GM23338 (cell line): ENCODE data around the gene TRPM2. TPM values are rescaled to one million over a fixed set of nuclear protein-coding genes. Genes with fewer than 3 reads are reported as not detected.

Experiments used
- ATAC-seq: fragments of 200-7000 bp; cut with Tn5 transposase; 3 replicates; pipeline ENCODE4 v1.9.1; 2020
- DNase-seq: peaks from one replicate; pipeline ENCODE4 v3.0.0-alpha.2; 2015; ENCODE audit warnings: low spot score
- H2AFZ ChIP-seq: fragments of 200-600 bp; sonication (generic); 2 replicates; pipeline ENCODE4 v1.8.0; 2016; ENCODE audit warnings: antibody characterized with exemption, mild to moderate bottlenecking, moderate library complexity
- H3F3A ChIP-seq: fragments of 200-600 bp; sonication (generic); replicated peaks from 2 replicates; pipeline ENCODE4 v1.8.0; 2017; ENCODE audit warnings: antibody characterized with exemption, mixed run types, low read depth
- H3K27ac ChIP-seq: fragments of 200-600 bp; sonication (generic); 2 replicates; pipeline ENCODE4 v1.6.1; 2016; ENCODE audit warnings: low read depth
- H3K27me3 ChIP-seq: fragments of 200-600 bp; sonication (generic); 2 replicates; pipeline ENCODE4 v1.8.0; 2016; ENCODE audit warnings: mild to moderate bottlenecking, mixed run types, moderate library complexity; ENCODE audit not compliant: insufficient read depth
- H3K36me3 ChIP-seq: fragments of 200-600 bp; sonication (generic); 2 replicates; pipeline ENCODE4 v1.8.0; 2016; ENCODE audit warnings: mild to moderate bottlenecking; ENCODE audit not compliant: insufficient read depth
- H3K4me1 ChIP-seq: fragments of 200-600 bp; sonication (generic); 2 replicates; pipeline ENCODE4 v1.8.0; 2016; ENCODE audit warnings: mild to moderate bottlenecking, moderate library complexity; ENCODE audit not compliant: insufficient read depth
- H3K4me2 ChIP-seq: fragments of 200-600 bp; sonication (generic); 2 replicates; pipeline ENCODE4 v1.7.1; 2017; ENCODE audit warnings: mixed run types
- H3K4me3 ChIP-seq: fragments of 200-600 bp; sonication (generic); 2 replicates; pipeline ENCODE4 v1.6.1; 2016; ENCODE audit warnings: mixed run types
- H3K79me2 ChIP-seq: fragments of 200-600 bp; sonication (generic); replicated peaks from 2 replicates; pipeline ENCODE4 v1.8.0; 2017; ENCODE audit warnings: mild to moderate bottlenecking; ENCODE audit not compliant: insufficient read depth
- H3K9me2 ChIP-seq: fragments of 200-600 bp; sonication (generic); 2 replicates; pipeline ENCODE4 v1.8.0; 2017; ENCODE audit not compliant: insufficient read depth
- H4K20me1 ChIP-seq: fragments of 200-600 bp; sonication (generic); replicated peaks from 2 replicates; pipeline ENCODE4 v1.8.0; 2017; ENCODE audit warnings: mild to moderate bottlenecking; ENCODE audit not compliant: insufficient read depth
- H3K27ac Mint-ChIP-seq: 2 replicates; pipeline ENCODE4 v1.8.0; 2020; ENCODE audit warnings: inconsistent platforms, mild to moderate bottlenecking, moderate library complexity, mixed read lengths
- H3K27me3 Mint-ChIP-seq: 3 replicates; pipeline ENCODE4 v1.8.0; 2022; ENCODE audit warnings: low read depth, mild to moderate bottlenecking, moderate library complexity, mixed read lengths, inconsistent platforms; ENCODE audit not compliant: insufficient read depth, poor library complexity
- H3K36me3 Mint-ChIP-seq: 3 replicates; pipeline ENCODE4 v1.8.0; 2021; ENCODE audit warnings: low read depth, mild to moderate bottlenecking, inconsistent platforms, moderate library complexity, mixed read lengths
- H3K4me1 Mint-ChIP-seq: 3 replicates; pipeline ENCODE4 v1.8.0; 2020; ENCODE audit warnings: mild to moderate bottlenecking, inconsistent platforms, mixed read lengths
- H3K4me3 Mint-ChIP-seq: 3 replicates; pipeline ENCODE4 v1.8.0; 2021; ENCODE audit warnings: moderate library complexity, mild to moderate bottlenecking, inconsistent platforms, mixed read lengths
- H3K9me3 Mint-ChIP-seq: 3 replicates; pipeline ENCODE4 v1.8.0; 2020; ENCODE audit warnings: moderate library complexity, mild to moderate bottlenecking, inconsistent platforms, mixed read lengths
- CREB1 ChIP-seq: fragments of 250-450 bp; sonication (Bioruptor Pico); IDR thresholded peaks from 2 replicates; pipeline ENCODE4 v1.5.0; 2020; ENCODE audit warnings: low read depth, mild to moderate bottlenecking, moderate library complexity
- CTCF ChIP-seq, 2 experiments: fragments of 200-600 bp in 1 of 2; sonication (generic) in 1 of 2; conservative IDR thresholded peaks; 2 replicates each; pipeline versions ENCODE4 v1.5.1 to v1.6.1; 2016 to 2017; ENCODE audit warnings: antibody characterized with exemption in 2 of 2, low read depth in 2 of 2, mild to moderate bottlenecking in 2 of 2, moderate library complexity in 1 of 2
- ETS1 ChIP-seq: IDR thresholded peaks from 2 replicates; pipeline ENCODE4 v1.6.1; 2016; ENCODE audit warnings: antibody characterized with exemption
- EZH2 ChIP-seq: fragments of 200-600 bp; sonication (generic); IDR thresholded peaks from one replicate; pipeline ENCODE4 v1.8.0; 2017; ENCODE audit warnings: antibody characterized with exemption, mild to moderate bottlenecking, low read depth; ENCODE audit not compliant: unreplicated experiment
- EZH2phosphoT487 ChIP-seq: fragments of 200-600 bp; sonication (generic); IDR thresholded peaks from one replicate; pipeline ENCODE4 v1.8.1; 2018; ENCODE audit warnings: antibody characterized with exemption; ENCODE audit not compliant: unreplicated experiment
- JUNB ChIP-seq: IDR thresholded peaks from one replicate; pipeline ENCODE4 v1.6.1; 2016; ENCODE audit warnings: antibody characterized with exemption; ENCODE audit not compliant: unreplicated experiment
- NANOG ChIP-seq: IDR thresholded peaks from 2 replicates; pipeline ENCODE4 v1.6.1; 2016; ENCODE audit warnings: antibody characterized with exemption, borderline replicate concordance
- POLR2AphosphoS5 ChIP-seq: IDR thresholded peaks from 2 replicates; pipeline ENCODE4 v1.6.1; 2016; ENCODE audit warnings: antibody characterized with exemption, low read depth
- REST ChIP-seq: IDR thresholded peaks from one replicate; pipeline ENCODE4 v1.6.1; 2018; ENCODE audit warnings: antibody characterized with exemption; ENCODE audit not compliant: unreplicated experiment
- STAT1 ChIP-seq: IDR thresholded peaks from one replicate; pipeline ENCODE4 v1.6.1; 2016; ENCODE audit warnings: antibody characterized with exemption; ENCODE audit not compliant: unreplicated experiment
- ZNF114 ChIP-seq: fragments of 250-450 bp; sonication (Bioruptor Pico); IDR thresholded peaks from 2 replicates; pipeline ENCODE4 v1.5.0; 2020; ENCODE audit warnings: mild to moderate bottlenecking, moderate library complexity
- ZNF331 ChIP-seq: fragments of 250-450 bp; sonication (Bioruptor Pico); IDR thresholded peaks from 2 replicates; pipeline ENCODE4 v1.5.0; 2020; ENCODE audit warnings: low read depth, mild to moderate bottlenecking, moderate library complexity
- ZNF462 ChIP-seq: fragments of 250-450 bp; sonication (Bioruptor Pico); IDR thresholded peaks from 2 replicates; pipeline ENCODE4 v1.5.0; 2020; ENCODE audit warnings: mild to moderate bottlenecking, moderate library complexity
- polyA plus RNA-seq: library from polyadenylated mRNA; unstranded; fragments of >200 nt; fragmentation: Nextera tagmentation; extraction: Ambion mirVana; gene quantifications from 2 replicates; pipeline ENCODE4 v1.2.1, GENCODE V29; 2016
- total RNA-seq: library from RNA; depleted of rRNA; stranded (reverse); fragments of >200 nt; shearing (Covaris generic); gene quantifications from 2 replicates; pipeline ENCODE4 v1.2.3, GENCODE V29; 2014

The TRPM2 gene
- total and polyA plus RNA-seq, 2 experiments from 2014 or later: 0.53 to 0.83 TPM

GRCh38 chr21:44461464-44462001 is 108.1 kb downstream of the TRPM2 start:
- ATAC-seq (no peak), DNase-seq (no peak)
- peaks cover 12% of the 10 kb centered on the region for H3K27me3 Mint-ChIP-seq
- no peaks in the 10 kb centered on the region for H3K36me3 ChIP-seq
- no peaks in the 10 kb centered on the region for H3F3A ChIP-seq
- H3K4me1 ChIP-seq: no peaks in the 10 kb centered on the region
- H3K27ac Mint-ChIP-seq: no peak overlapping the region
- no peaks in the 10 kb centered on the region for H3K79me2 ChIP-seq
- no peaks in the 10 kb centered on the region for H3K9me2 ChIP-seq
- H3K4me2 ChIP-seq: no peak overlapping the region
- H4K20me1 ChIP-seq: no peaks in the 10 kb centered on the region
- TF ChIP-seq REST (no peak), ETS1 (no peak), POLR2AphosphoS5 (no peak), JUNB (no peak), ZNF114 (CRISPR knock-in tag) (no peak), EZH2phosphoT487 (no peak), CREB1 (CRISPR knock-in tag) (no peak), EZH2 (no peak), NANOG (no peak), STAT1 (no peak), CTCF (conservative IDR thresholded peaks at IDR 0.05; ENCODE audit: low read depth in 2 of 2) (no peak), ZNF331 (CRISPR knock-in tag) (no peak), ZNF462 (no peak)
- H3K4me3 ChIP-seq: no peak overlapping the region
- no peaks in the 10 kb centered on the region; the same call in 2 of the 3 replicates for H3K9me3 Mint-ChIP-seq
- no peak overlapping the region for H2AFZ ChIP-seq
- no peak overlapping the region for H3K27ac ChIP-seq
- peaks cover 7% of the 10 kb centered on the region for H3K4me1 Mint-ChIP-seq
- peaks cover 3% of the 10 kb centered on the region; the same call in 1 of the 3 replicates for H3K36me3 Mint-ChIP-seq
- no peak overlapping the region for H3K4me3 Mint-ChIP-seq
- no peaks in the 10 kb centered on the region for H3K27me3 ChIP-seq
